ENCODE data around the gene TMEM17. TPM values are rescaled to one million over a fixed set of nuclear protein-coding genes. Genes with fewer than 3 reads are reported as not detected.
A peak's percentile ranks its signal among the peaks of the same experiment; 100 is the strongest.

Gene TMEM17
- total RNA-seq, 2 donors from 2014 or later = 2.3 to 3.3 TPM

DNA sequence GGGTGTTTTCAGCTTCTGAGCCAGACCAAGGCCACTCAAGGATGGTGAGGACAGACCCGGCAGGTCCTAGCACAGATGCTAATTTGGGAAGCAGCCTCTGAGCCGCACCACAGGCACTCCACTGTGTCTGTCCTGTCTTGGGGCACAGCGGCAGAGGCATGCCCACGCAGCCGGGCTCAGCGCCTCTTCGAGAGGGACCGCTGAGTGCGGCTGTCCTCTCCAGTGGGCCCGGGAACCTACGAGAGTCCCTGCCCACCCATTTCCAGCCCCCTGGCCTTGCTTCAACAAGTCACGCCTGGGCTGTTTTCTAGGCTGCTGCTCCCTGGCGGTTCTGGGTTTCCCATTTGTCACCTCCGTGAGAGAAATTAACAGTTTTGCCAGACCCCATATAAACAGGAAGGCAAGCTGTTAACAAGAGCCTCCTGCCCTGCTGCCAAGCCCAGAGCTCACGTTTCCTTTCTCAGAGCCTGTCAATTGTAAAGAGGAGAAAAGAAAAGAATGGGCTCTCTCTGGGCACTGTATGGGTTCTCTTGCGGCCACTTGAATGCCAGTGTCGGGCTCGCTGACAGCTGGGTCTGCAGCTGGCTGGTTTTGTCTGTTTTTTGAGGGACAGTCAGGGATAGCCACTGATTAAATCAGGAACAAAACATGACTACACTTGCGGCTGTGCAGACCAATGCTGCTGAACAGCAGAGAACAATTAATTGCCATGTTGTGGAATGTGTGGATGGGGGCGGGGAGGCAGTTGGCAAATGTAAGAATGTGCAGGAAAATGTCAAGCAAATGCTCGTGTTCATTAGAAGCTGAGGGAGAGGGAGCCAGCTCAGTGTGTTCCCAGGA lies 30.6 kb downstream of the TMEM17 start:
- TF ChIP-seq POLR2A (IDR thresholded peaks at IDR 0.05) = no peak
- TF ChIP-seq, protein P1, sequence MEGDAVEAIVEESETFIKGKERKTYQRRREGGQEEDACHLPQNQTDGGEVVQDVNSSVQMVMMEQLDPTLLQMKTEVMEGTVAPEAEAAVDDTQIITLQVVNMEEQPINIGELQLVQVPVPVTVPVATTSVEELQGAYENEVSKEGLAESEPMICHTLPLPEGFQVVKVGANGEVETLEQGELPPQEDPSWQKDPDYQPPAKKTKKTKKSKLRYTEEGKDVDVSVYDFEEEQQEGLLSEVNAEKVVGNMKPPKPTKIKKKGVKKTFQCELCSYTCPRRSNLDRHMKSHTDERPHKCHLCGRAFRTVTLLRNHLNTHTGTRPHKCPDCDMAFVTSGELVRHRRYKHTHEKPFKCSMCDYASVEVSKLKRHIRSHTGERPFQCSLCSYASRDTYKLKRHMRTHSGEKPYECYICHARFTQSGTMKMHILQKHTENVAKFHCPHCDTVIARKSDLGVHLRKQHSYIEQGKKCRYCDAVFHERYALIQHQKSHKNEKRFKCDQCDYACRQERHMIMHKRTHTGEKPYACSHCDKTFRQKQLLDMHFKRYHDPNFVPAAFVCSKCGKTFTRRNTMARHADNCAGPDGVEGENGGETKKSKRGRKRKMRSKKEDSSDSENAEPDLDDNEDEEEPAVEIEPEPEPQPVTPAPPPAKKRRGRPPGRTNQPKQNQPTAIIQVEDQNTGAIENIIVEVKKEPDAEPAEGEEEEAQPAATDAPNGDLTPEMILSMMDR (IDR thresholded peaks at IDR 0.05) = no peak
- 51% methylated on average over 19 to 21 of the region's 21 CpGs for WGBS, 2 donors
- H3K27ac ChIP-seq = peak overlapping the region in 3 of 4 donors; percentile 44 to 60 (median 57)
- H3K27me3 ChIP-seq = no peaks in the 10 kb centered on the region
- peak; percentile 71 for ATAC-seq
- H3K9me3 ChIP-seq = no peaks in the 10 kb centered on the region
- H3K4me3 ChIP-seq = no peak overlapping the region
- intact Hi-C loops (cut with DNase I) = loop anchor here (10.0 kb wide), 1 partner anchor 219 kb away; no protein-coding TSS in a partner anchor
- H3K4me1 ChIP-seq = peaks cover 28% of the 10 kb centered on the region
- peak; percentile 33 to 52 (median 46) for DNase-seq
- H3K36me3 ChIP-seq (replicated peaks in 1 of 2; ENCODE audit: insufficient read depth in 1 of 2, low read depth in 2 of 2) = no peaks in the 10 kb centered on the region

DNA sequence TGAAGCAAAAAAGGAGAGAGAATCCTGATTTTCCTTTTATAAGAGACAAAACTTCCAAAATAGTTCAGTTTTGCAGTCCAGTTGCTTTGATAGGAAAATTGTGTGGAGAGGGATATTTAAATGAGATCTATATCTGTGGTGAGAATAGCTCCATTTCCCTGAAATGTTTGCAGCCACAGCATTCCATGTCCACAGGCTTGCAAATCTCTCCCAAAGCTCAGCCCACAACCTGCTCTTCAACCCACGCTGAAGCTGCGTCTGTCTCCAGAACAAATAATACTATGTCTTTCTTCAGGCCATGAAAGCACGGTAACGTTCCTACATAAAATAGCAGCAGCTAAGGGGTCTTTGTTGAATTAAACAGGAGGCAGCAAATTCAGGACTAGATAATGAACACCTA lies 31.8 kb downstream of the TMEM17 start:
- TF ChIP-seq, protein P1 (IDR thresholded peaks at IDR 0.05) = no peak
- no peak for TF ChIP-seq POLR2A (IDR thresholded peaks at IDR 0.05)
- intact Hi-C loops (cut with DNase I) = loop anchor here (10.0 kb wide), 1 partner anchor 221 kb away; no protein-coding TSS in a partner anchor
- H3K27me3 ChIP-seq = no peaks in the 10 kb centered on the region
- no peaks in the 10 kb centered on the region for H3K36me3 ChIP-seq (replicated peaks in 1 of 2; ENCODE audit: insufficient read depth in 1 of 2, low read depth in 2 of 2)
- no peak for DNase-seq
- H3K9me3 ChIP-seq = no peaks in the 10 kb centered on the region
- no peak overlapping the region for H3K27ac ChIP-seq
- no peak overlapping the region for H3K4me3 ChIP-seq
- no peak for ATAC-seq
- H3K4me1 ChIP-seq = peaks cover 28% of the 10 kb centered on the region
- whole genome bisulfite sequencing, 2 donors = 89 to 94% methylated on average over 4 of the region's 4 CpGs

GRCh38 chr2:62473246-62473827 lies 32.7 kb downstream of the TMEM17 start:
- Histone ChIP-seq H3K9me3 (no peaks in the 10 kb centered on the region), H3K27ac (no peak overlapping the region), H3K36me3 (replicated peaks in 1 of 2; ENCODE audit: insufficient read depth in 1 of 2, low read depth in 2 of 2) (no peaks in the 10 kb centered on the region), H3K4me3 (no peak overlapping the region), H3K4me1 (peaks cover 27% of the 10 kb centered on the region), H3K27me3 (no peaks in the 10 kb centered on the region)
- intact Hi-C loops (cut with DNase I) = loop anchor here (10.0 kb wide), 1 partner anchor 221 kb away; no protein-coding TSS in a partner anchor
- ATAC-seq (no peak), DNase-seq (no peak)
- TF ChIP-seq POLR2A (IDR thresholded peaks at IDR 0.05) = no peak
- TF ChIP-seq, protein P1 (IDR thresholded peaks at IDR 0.05) = no peak
- WGBS, 2 donors = 95 to 100% methylated on average over 1 of the region's 1 CpG

GRCh38 chr2:62472312-62472711 lies 33.7 kb downstream of the TMEM17 start:
- intact Hi-C loops (cut with DNase I) = loop anchor here (10.0 kb wide), 1 partner anchor 222 kb away; no protein-coding TSS in a partner anchor
- Histone ChIP-seq H3K36me3 (replicated peaks in 1 of 2; ENCODE audit: insufficient read depth in 1 of 2, low read depth in 2 of 2) (no peaks in the 10 kb centered on the region), H3K9me3 (no peaks in the 10 kb centered on the region), H3K27me3 (no peaks in the 10 kb centered on the region), H3K4me1 (peaks cover 17% of the 10 kb centered on the region), H3K4me3 (no peak overlapping the region), H3K27ac (no peak overlapping the region)
- DNase-seq (no peak), ATAC-seq (no peak)
- WGBS, 2 donors = 52 to 56% methylated on average over 2 of the region's 2 CpGs
- TF ChIP-seq, protein P1 (IDR thresholded peaks at IDR 0.05) = no peak
- TF ChIP-seq POLR2A (IDR thresholded peaks at IDR 0.05) = no peak
